GM12801 (cell line): ENCODE measurements around the gene OLAH.

Source experiments
- CTCF ChIP-seq: IDR thresholded peaks from one replicate; pipeline ENCODE4 v1.5.1; 2011; ENCODE audit warnings: control low read depth; ENCODE audit not compliant: insufficient read length; ENCODE audit errors: extremely low read depth

The OLAH gene

GRCh38 chr10:15122477-15123030, 78.8 kb downstream of the OLAH start:
- TF ChIP-seq CTCF, result no peak
